GM19452 (cell line): ENCODE data around the gene RAD51D.
"Not testable (repeated sequence)": the region's sequence is repeated elsewhere in the genome, so short reads cannot be mapped to it uniquely, and the experiment has no call there.

Experiments used
- ATAC-seq: cut with Tn5 transposase; IDR thresholded peaks from one replicate; pipeline ENCODE4 v1.9.1; 2021; ENCODE audit not compliant: unreplicated experiment

The RAD51D gene

GRCh38 chr17:35119370-35120165 is at the start of gene RAD51D:
Gene RAD51D (minus strand): TSS chr17:35119860. CDS start chr17:35119613, 247 bp downstream.
- peak; percentile 83 for ATAC-seq

GRCh38 chr17:35167666-35168065 is 48.0 kb upstream of the RAD51D start:
- no peak for ATAC-seq

GRCh38 chr17:35167046-35167445 is 47.4 kb upstream of the RAD51D start:
- no peak for ATAC-seq

GRCh38 chr17:35166526-35166925 is 46.9 kb upstream of the RAD51D start:
- no peak for ATAC-seq

GRCh38 chr17:35164716-35165115 is 45.1 kb upstream of the RAD51D start:
- no peak for ATAC-seq

GRCh38 chr17:35163886-35164285 is 44.2 kb upstream of the RAD51D start:
- ATAC-seq, result no peak

- no peak for ATAC-seq
These were observed 43.1 kb upstream of the RAD51D start for GRCh38 chr17:35162755-35163154.

GRCh38 chr17:35161281-35161761 is 41.7 kb upstream of the RAD51D start:
- no peak for ATAC-seq

- ATAC-seq, result no peak
These were observed 40.9 kb upstream of the RAD51D start for GRCh38 chr17:35160354-35161201.

GRCh38 chr17:35159940-35160339 is 40.3 kb upstream of the RAD51D start:
- ATAC-seq, result no peak

- no peak for ATAC-seq
These were observed 35.6 kb upstream of the RAD51D start for GRCh38 chr17:35155246-35155645.

GRCh38 chr17:35154196-35155165 is 34.8 kb upstream of the RAD51D start:
- no peak for ATAC-seq

- ATAC-seq, result no peak
These were observed 32.9 kb upstream of the RAD51D start for GRCh38 chr17:35152421-35153140.

GRCh38 chr17:35151080-35151479 is 31.4 kb upstream of the RAD51D start:
- ATAC-seq, result not testable (repeated sequence)

GRCh38 chr17:35149941-35150340 is 30.3 kb upstream of the RAD51D start:
- no peak for ATAC-seq

GRCh38 chr17:35148144-35148543 is 28.5 kb upstream of the RAD51D start:
- ATAC-seq, result no peak

GRCh38 chr17:35147375-35147905 is 27.8 kb upstream of the RAD51D start, which contains the start of gene UNC45B:
Gene UNC45B (plus strand): TSS chr17:35147817. CDS start chr17:35148264, 447 bp downstream.
- ATAC-seq, result no peak

GRCh38 chr17:35146214-35146833 is 26.7 kb upstream of the RAD51D start:
- no peak for ATAC-seq

GRCh38 chr17:35144840-35145239 is 25.2 kb upstream of the RAD51D start:
- no peak for ATAC-seq
